Peyer's patch (tissue), 4 donors: ENCODE data around the gene DALRD3.

ENCODE experiments used
- CTCF ChIP-seq, 6 experiments: fragments of 450-650 bp in 4 of 6; fragments of 200-600 bp in 2 of 6; sonication (generic) in 1 of 6; IDR thresholded peaks; one replicate each; pipeline ENCODE4 v1.5.1; 2017 to 2019; ENCODE audit warnings: antibody characterized with exemption in 6 of 6, mild to moderate bottlenecking in 3 of 6, moderate library complexity in 1 of 6
- POLR2A ChIP-seq, 2 donors: fragments of 450-650 bp; IDR thresholded peaks; one replicate each; pipeline ENCODE4 v1.5.1; 2017; ENCODE audit warnings: antibody characterized with exemption in 2 of 2, mild to moderate bottlenecking in 2 of 2, moderate library complexity in 2 of 2

DNA sequence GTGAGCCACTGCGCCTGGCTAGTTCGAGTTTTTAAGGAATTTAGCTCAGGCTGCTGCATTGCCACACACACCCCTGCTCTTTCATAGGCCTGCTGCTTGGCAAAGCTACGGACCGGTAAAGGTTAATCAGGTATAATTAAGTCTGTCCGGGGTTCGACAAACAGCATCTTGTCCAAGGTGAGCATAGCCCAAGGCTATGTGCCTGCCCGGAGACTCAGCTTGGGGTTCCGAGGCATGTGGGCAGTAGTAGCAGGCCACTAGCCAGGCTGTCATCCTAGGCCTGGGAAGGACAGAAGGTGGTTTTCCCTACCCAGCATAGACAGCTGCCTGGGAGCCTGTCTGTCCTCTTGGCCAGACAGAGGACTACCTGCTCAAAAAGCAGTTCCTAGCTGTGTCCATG, 21.7 kb downstream of the DALRD3 start:
- TF ChIP-seq CTCF (IDR thresholded peaks at IDR 0.05), result no peak
- TF ChIP-seq POLR2A (IDR thresholded peaks at IDR 0.05), result no peak
